NAMALWA (cell line): ENCODE data around the gene BCS1L.
A peak's percentile ranks its signal among the peaks of the same experiment; 100 is the strongest.

Experiments
- DNase-seq: peaks from one replicate; pipeline ENCODE4 v3.0.0-alpha.2; 2015; ENCODE audit warnings: low spot score

Gene BCS1L

GRCh38 chr2:218662377-218662776 is 2.9 kb downstream of the BCS1L start:
- DNase-seq, result no peak

GRCh38 chr2:218662827-218663226 is 3.3 kb downstream of the BCS1L start:
- no peak for DNase-seq

- no peak for DNase-seq
These were observed 4.4 kb downstream of the BCS1L start for GRCh38 chr2:218663901-218664300.

- no peak for DNase-seq
These were observed 5.2 kb downstream of the BCS1L start for GRCh38 chr2:218664653-218665052.

GRCh38 chr2:218671097-218671653 is 11.7 kb downstream of the BCS1L start:
- DNase-seq, result peak; percentile 41

- DNase-seq, result peak; percentile 93
These were observed 12.4 kb downstream of the BCS1L start, which contains the start of the genes RNF25 and STK36 for GRCh38 chr2:218671654-218672566. RNF25 (minus strand) TSS chr2:218672002; CDS start chr2:218671970, 32 bp downstream. STK36 (plus strand) TSS chr2:218672086; CDS start chr2:218672830, 744 bp downstream.

- no peak for DNase-seq
These were observed 19.6 kb downstream of the BCS1L start for GRCh38 chr2:218679119-218679518.

GRCh38 chr2:218680061-218680460 is 20.6 kb downstream of the BCS1L start:
- no peak for DNase-seq

GRCh38 chr2:218687400-218688060 is 28.0 kb downstream of the BCS1L start:
- DNase-seq, result peak; percentile 80

GRCh38 chr2:218691234-218691633 is 31.8 kb downstream of the BCS1L start:
- no peak for DNase-seq

- DNase-seq, result no peak
These were observed 35.1 kb downstream of the BCS1L start for GRCh38 chr2:218694405-218695145.

- DNase-seq, result no peak
These were observed 39.4 kb downstream of the BCS1L start for GRCh38 chr2:218698885-218699284.

GRCh38 chr2:218701806-218702205 is 42.3 kb downstream of the BCS1L start:
- no peak for DNase-seq

- no peak for DNase-seq
These were observed 43.9 kb downstream of the BCS1L start for GRCh38 chr2:218703341-218703740.

GRCh38 chr2:218708086-218708485 is 48.6 kb downstream of the BCS1L start:
- DNase-seq, result no peak

GRCh38 chr2:218709908-218710307 is 50.4 kb downstream of the BCS1L start:
- DNase-seq, result no peak

GRCh38 chr2:218710334-218710686 is 50.8 kb downstream of the BCS1L start:
- no peak for DNase-seq

- DNase-seq, result peak; percentile 98
These were observed 51.4 kb downstream of the BCS1L start, which contains the start of gene TTLL4 for GRCh38 chr2:218710687-218711549. TTLL4 (plus strand) TSS chr2:218710835; CDS start chr2:218737677, 26,842 bp downstream.

- peak; percentile 35 for DNase-seq
These were observed 52.1 kb downstream of the BCS1L start for GRCh38 chr2:218711550-218711929.
